ENCODE data around the gene CLMN.
"Not testable (repeated sequence)": the region's sequence is repeated elsewhere in the genome, so short reads cannot be mapped to it uniquely, and the experiment has no call there.

The CLMN gene

GRCh38 chr14:95189367-95190132, 130.2 kb downstream of the CLMN start:
- no peak for DNase-seq

GRCh38 chr14:95188380-95188779, 131.3 kb downstream of the CLMN start:
- DNase-seq: no peak

- DNase-seq: no peak
These were observed 133.8 kb downstream of the CLMN start for GRCh38 chr14:95185767-95186392.

- DNase-seq: peak; percentile 3 to 52
These were observed 134.5 kb downstream of the CLMN start for GRCh38 chr14:95185033-95185766.

- DNase-seq: no peak
These were observed 135.3 kb downstream of the CLMN start for GRCh38 chr14:95184413-95184790.

- DNase-seq: no peak
These were observed 135.9 kb downstream of the CLMN start for GRCh38 chr14:95183532-95184412.

GRCh38 chr14:95183082-95183481, 136.6 kb downstream of the CLMN start:
- DNase-seq: no peak

GRCh38 chr14:95182379-95182778, 137.3 kb downstream of the CLMN start:
- no peak for DNase-seq

- no peak for DNase-seq
These were observed 138.6 kb downstream of the CLMN start for GRCh38 chr14:95180966-95181741.

- not testable (repeated sequence) for DNase-seq
These were observed 144.0 kb downstream of the CLMN start for GRCh38 chr14:95175670-95176069.

- DNase-seq: no peak
These were observed 145.4 kb downstream of the CLMN start for GRCh38 chr14:95174184-95174792.

- no peak for DNase-seq
These were observed 146.2 kb downstream of the CLMN start for GRCh38 chr14:95173518-95173917.

- no peak for DNase-seq
These were observed 152.5 kb downstream of the CLMN start for GRCh38 chr14:95167177-95167576.

GRCh38 chr14:95165517-95165916, 154.2 kb downstream of the CLMN start:
- DNase-seq: no peak

- no peak for DNase-seq
These were observed 155.2 kb downstream of the CLMN start for GRCh38 chr14:95164506-95164905.

GRCh38 chr14:95163666-95164065, 156.0 kb downstream of the CLMN start:
- DNase-seq: no peak

GRCh38 chr14:95163132-95163531, 156.6 kb downstream of the CLMN start:
- no peak for DNase-seq

- no peak for DNase-seq
These were observed 157.1 kb downstream of the CLMN start for GRCh38 chr14:95162641-95163040.

- DNase-seq: peak; percentile 91 to 95
These were observed 162.2 kb downstream of the CLMN start, which contains the start of gene DICER1 for GRCh38 chr14:95157327-95158189. Gene DICER1 (minus strand): TSS chr14:95157529. CDS start chr14:95133458, 24,071 bp downstream.

GRCh38 chr14:95157048-95157326, 162.7 kb downstream of the CLMN start:
- DNase-seq: no peak

Data from CD4-positive, alpha-beta T cell treated with Interferon alpha-2 for 1 hour (primary cell).